Measurements from ENCODE around the gene MARK1. TPM values are rescaled to one million over a fixed set of nuclear protein-coding genes. Genes with fewer than 3 reads are reported as not detected.

Gene MARK1
- total RNA-seq, 3 donors from 2014 or later, result 1.4 to 11.2 (median 1.8) TPM

GRCh38 chr1:220566869-220567268 lies 38.9 kb downstream of the MARK1 start:
- ATAC-seq (no peak), DNase-seq (no peak)
- TF ChIP-seq CTCF (IDR thresholded peaks at IDR 0.05), result no peak
- Histone ChIP-seq H3K36me3 (ENCODE audit: low read depth) (no peaks in the 10 kb centered on the region), H3K4me1 (ENCODE audit: low read depth) (no peaks in the 10 kb centered on the region), H3K4me3 (no peak overlapping the region), H3K9me3 (no peaks in the 10 kb centered on the region)
- intact Hi-C loops (cut with DNase I, micrococcal nuclease), result no loop called here

GRCh38 chr1:220572416-220572815 lies 44.5 kb downstream of the MARK1 start:
- no peak for TF ChIP-seq CTCF (IDR thresholded peaks at IDR 0.05)
- peaks cover 15% of the 10 kb centered on the region for H3K9me3 ChIP-seq
- no peaks in the 10 kb centered on the region for H3K4me1 ChIP-seq (ENCODE audit: low read depth)
- no peak overlapping the region for H3K4me3 ChIP-seq
- DNase-seq (no peak), ATAC-seq (no peak)
- intact Hi-C loops (cut with DNase I, micrococcal nuclease), result no loop called here
- H3K36me3 ChIP-seq (ENCODE audit: low read depth), result no peaks in the 10 kb centered on the region

- H3K36me3 ChIP-seq (ENCODE audit: low read depth), result no peaks in the 10 kb centered on the region
- ATAC-seq, result no peak
- intact Hi-C loops (cut with DNase I, micrococcal nuclease), result no loop called here
- DNase-seq, result no peak
- H3K4me1 ChIP-seq (ENCODE audit: low read depth), result no peaks in the 10 kb centered on the region
- no peak for TF ChIP-seq CTCF (IDR thresholded peaks at IDR 0.05)
- peaks cover 15% of the 10 kb centered on the region for H3K9me3 ChIP-seq
- no peak overlapping the region for H3K4me3 ChIP-seq
Observed at GRCh38 chr1:220573836-220574235, 45.9 kb downstream of the MARK1 start.

GRCh38 chr1:220575718-220576497 lies 48.0 kb downstream of the MARK1 start:
- no peak overlapping the region for H3K4me3 ChIP-seq
- no peaks in the 10 kb centered on the region for H3K4me1 ChIP-seq (ENCODE audit: low read depth)
- peaks cover 15% of the 10 kb centered on the region for H3K9me3 ChIP-seq
- ATAC-seq (no peak), DNase-seq (no peak)
- H3K36me3 ChIP-seq (ENCODE audit: low read depth), result no peaks in the 10 kb centered on the region
- intact Hi-C loops (cut with DNase I, micrococcal nuclease), result no loop called here
- no peak for TF ChIP-seq CTCF (IDR thresholded peaks at IDR 0.05)

- Histone ChIP-seq H3K4me1 (ENCODE audit: low read depth) (no peaks in the 10 kb centered on the region), H3K36me3 (ENCODE audit: low read depth) (no peaks in the 10 kb centered on the region), H3K4me3 (no peak overlapping the region), H3K9me3 (peaks cover 13% of the 10 kb centered on the region)
- no peak for DNase-seq
- intact Hi-C loops (cut with DNase I, micrococcal nuclease), result no loop called here
- TF ChIP-seq CTCF (IDR thresholded peaks at IDR 0.05), result no peak
- no peak for ATAC-seq
Observed at GRCh38 chr1:220577926-220578325, 50.0 kb downstream of the MARK1 start.
